HCT116 (cell line): ENCODE results near the gene SERPINH1. TPM values are rescaled to one million over a fixed set of nuclear protein-coding genes. Genes with fewer than 3 reads are reported as not detected.

Experiments used
- ATAC-seq: fragments of 200-7000 bp; cut with Tn5 transposase; 2 replicates; pipeline ENCODE4 v1.9.1; 2020; ENCODE audit warnings: mild to moderate bottlenecking, moderate library complexity
- BruUV-seq: library from RNA; stranded (reverse); fragments of 400-500 nt; replicated peaks from 2 replicates; lab custom pipeline; 2021; lab: Mats Ljungman, UMichigan
- CTCF ChIA-PET: fragments of 300-600 bp; sonication (Branson Sonifier 250); formaldehyde crosslinking; loops from one replicate; lab custom pipeline; 2021; ENCODE audit warnings: antibody characterized with exemption; lab: Charles Lee
- POLR2A ChIA-PET: fragments of 300-600, 350-600 bp; sonication (Branson Sonifier 250); formaldehyde crosslinking; loops from one replicate; lab custom pipeline; 2021; ENCODE audit warnings: antibody characterized with exemption; lab: Charles Lee
- RAD21 ChIA-PET, 2 experiments: fragments of 300-600 bp; sonication (Branson Sonifier 250); formaldehyde crosslinking; loops; one replicate each; lab custom pipeline; 2023; ENCODE audit warnings: low total read pairs in 2 of 2; ENCODE audit not compliant: uncharacterized antibody in 2 of 2, unreplicated experiment in 2 of 2, low non-redundant PET in 1 of 2; lab: Charles Lee
- DNase-seq: peaks from one replicate; pipeline ENCODE4 v3.0.0-alpha.2; 2010; ENCODE audit warnings: low read depth, low spot score
- H2AFZ ChIP-seq: fragments of 200-600 bp; shearing (Covaris generic), sonication (generic); 2 replicates; pipeline ENCODE4 v1.6.1; 2017; ENCODE audit warnings: low read depth, mixed run types, mixed read lengths, antibody characterized with exemption, low read length; ENCODE audit not compliant: poor library complexity, severe bottlenecking
- H3K27ac ChIP-seq: 2 replicates; pipeline ENCODE4 v1.5.1; 2012; ENCODE audit warnings: low read depth, low read length
- H3K27me3 ChIP-seq: fragments of 200-600 bp; sonication (generic); 2 replicates; pipeline ENCODE4 v1.6.1; 2016; ENCODE audit warnings: mixed run types, low read length, mixed read lengths; ENCODE audit not compliant: insufficient read depth
- H3K36me3 ChIP-seq, 2 experiments: fragments of 200-500 bp in 1 of 2; fragments of 200-600 bp in 1 of 2; sonication (Bioruptor generic) in 1 of 2; sonication (generic) in 1 of 2; 2 replicates each; pipeline versions ENCODE4 v1.5.1 to v1.6.1; 2014 to 2016; ENCODE audit warnings: low read length in 2 of 2, inconsistent platforms in 1 of 2, mixed read lengths in 1 of 2, mixed run types in 1 of 2; ENCODE audit not compliant: insufficient read depth in 2 of 2, control insufficient read depth in 1 of 2
- H3K4me1 ChIP-seq, 2 experiments: fragments of 200-600 bp in 1 of 2; sonication (generic) in 1 of 2; 2 replicates each; pipeline versions ENCODE4 v1.5.1 to v1.6.1; 2012 to 2017; ENCODE audit warnings: low read length in 2 of 2, inconsistent platforms in 1 of 2, mild to moderate bottlenecking in 1 of 2, mixed read lengths in 1 of 2, mixed run types in 1 of 2, moderate library complexity in 1 of 2; ENCODE audit not compliant: insufficient read depth in 2 of 2, control insufficient read depth in 1 of 2
- H3K4me2 ChIP-seq: fragments of 200-600 bp; sonication (generic); 2 replicates; pipeline ENCODE4 v1.6.1; 2017; ENCODE audit warnings: mixed run types, low read length, mixed read lengths
- H3K4me3 ChIP-seq, 2 experiments: fragments of 200-600 bp in 1 of 2; sonication (generic) in 1 of 2; replicated peaks in 1 of 2; 2 replicates each; pipeline ENCODE4 v1.5.1; 2011 to 2016; ENCODE audit warnings: low read length in 2 of 2, control low read depth in 1 of 2, low read depth in 1 of 2, mild to moderate bottlenecking in 1 of 2, mixed read lengths in 1 of 2, mixed run types in 1 of 2
- H3K79me2 ChIP-seq: fragments of 200-600 bp; sonication (generic); 2 replicates; pipeline ENCODE4 v1.6.1; 2017; ENCODE audit warnings: mild to moderate bottlenecking, mixed run types, low read length, moderate library complexity, mixed read lengths; ENCODE audit not compliant: insufficient read depth
- H3K9ac ChIP-seq: fragments of 200-600 bp; sonication (generic); 2 replicates; pipeline ENCODE4 v1.6.1; 2016; ENCODE audit warnings: low read length, mixed read lengths
- H3K9me2 ChIP-seq: fragments of 200-600 bp; sonication (generic), shearing (Covaris generic); 2 replicates; pipeline ENCODE4 v1.6.1; 2017; ENCODE audit warnings: mixed run types, mild to moderate bottlenecking, moderate library complexity; ENCODE audit not compliant: insufficient read depth
- H3K9me3 ChIP-seq, 2 experiments: fragments of 200-500 bp in 1 of 2; fragments of 200-600 bp in 1 of 2; sonication (Bioruptor generic) in 1 of 2; sonication (generic) in 1 of 2; 2 replicates each; pipeline ENCODE4 v1.6.1; 2014 to 2017; ENCODE audit warnings: low read length in 2 of 2, mixed read lengths in 2 of 2, inconsistent platforms in 1 of 2, low read depth in 1 of 2, mild to moderate bottlenecking in 1 of 2, mixed run types in 1 of 2, moderate library complexity in 1 of 2; ENCODE audit not compliant: control insufficient read depth in 1 of 2, insufficient read depth in 1 of 2
- H4K20me1 ChIP-seq: fragments of 200-600 bp; sonication (generic), shearing (Covaris generic); 2 replicates; pipeline ENCODE4 v1.6.1; 2017; ENCODE audit warnings: mixed run types, mild to moderate bottlenecking, moderate library complexity; ENCODE audit not compliant: insufficient read depth
- CEBPB ChIP-seq: IDR thresholded peaks from 2 replicates; pipeline ENCODE4 v1.6.1; 2012; ENCODE audit warnings: low read depth
- EZH2 ChIP-seq: fragments of 200-600 bp; sonication (generic); IDR thresholded peaks from 2 replicates; pipeline ENCODE4 v1.6.1; 2017; ENCODE audit warnings: antibody characterized with exemption, mixed run types
- EZH2phosphoT487 ChIP-seq: fragments of 200-600 bp; IDR thresholded peaks from 2 replicates; pipeline ENCODE4 v1.6.1; 2018; ENCODE audit warnings: antibody characterized with exemption, borderline replicate concordance
- FOSL1 ChIP-seq: IDR thresholded peaks from 2 replicates; pipeline ENCODE4 v1.6.1; 2012; ENCODE audit warnings: low read depth
- JUND ChIP-seq: IDR thresholded peaks from 2 replicates; pipeline ENCODE4 v1.6.1; 2012
- POLR2A ChIP-seq: IDR thresholded peaks from 2 replicates; pipeline ENCODE4 v1.7.0; 2011; ENCODE audit warnings: borderline replicate concordance; ENCODE audit not compliant: insufficient read depth, insufficient read length; ENCODE audit errors: extremely low read depth
- RAD21 ChIP-seq: IDR thresholded peaks from 2 replicates; pipeline ENCODE4 v1.6.1; 2012; ENCODE audit warnings: low read depth, mild to moderate bottlenecking
- SIN3A ChIP-seq: IDR thresholded peaks from 2 replicates; pipeline ENCODE4 v1.6.1; 2012; ENCODE audit warnings: low read depth
- SP1 ChIP-seq: IDR thresholded peaks from 2 replicates; pipeline ENCODE4 v1.6.1; 2012; ENCODE audit warnings: low read depth
- YY1 ChIP-seq: IDR thresholded peaks from 2 replicates; pipeline ENCODE4 v1.6.1; 2011; ENCODE audit warnings: low read length, low read depth, moderate library complexity, mild to moderate bottlenecking; ENCODE audit not compliant: insufficient replicate concordance; ENCODE audit errors: extremely low read depth
- ZFX ChIP-seq: fragments of 450-650 bp; IDR thresholded peaks from 2 replicates; pipeline ENCODE4 v1.6.1; 2017
- intact Hi-C: fragments of 100-400 bp; cut with micrococcal nuclease; formaldehyde crosslinking; loops from 2 replicates; pipeline ENCODE4 v1.10.0; 2022
- total RNA-seq: library from RNA; stranded (reverse); gene quantifications from one replicate; pipeline ENCODE4 v1.2.1, GENCODE V29; 2021; ENCODE audit not compliant: unreplicated experiment
- TF ChIP-seq, protein P1 (sequence below), 3 experiments: fragments of 200-600 bp in 1 of 3; sonication (generic) in 1 of 3; IDR thresholded peaks in 2 of 3; conservative IDR thresholded peaks in 1 of 3; 2 replicates each; pipeline ENCODE4 v1.5.1; 2012 to 2017; ENCODE audit warnings: low read depth in 2 of 3, low read length in 2 of 3, antibody characterized with exemption in 1 of 3, borderline replicate concordance in 1 of 3, control low read depth in 1 of 3, mild to moderate bottlenecking in 1 of 3, mixed read lengths in 1 of 3, mixed run types in 1 of 3, moderate library complexity in 1 of 3; ENCODE audit not compliant: insufficient read depth in 1 of 3
- TF ChIP-seq, protein P2 (sequence below): IDR thresholded peaks from 2 replicates; pipeline ENCODE4 v1.6.1; 2012
- TF ChIP-seq, protein P3 (sequence below): IDR thresholded peaks from 2 replicates; pipeline ENCODE4 v1.6.1; 2012; ENCODE audit warnings: low read depth

SERPINH1 gene
- total RNA-seq, 1 experiment from 2014 or later = 84.9 TPM

DNA sequence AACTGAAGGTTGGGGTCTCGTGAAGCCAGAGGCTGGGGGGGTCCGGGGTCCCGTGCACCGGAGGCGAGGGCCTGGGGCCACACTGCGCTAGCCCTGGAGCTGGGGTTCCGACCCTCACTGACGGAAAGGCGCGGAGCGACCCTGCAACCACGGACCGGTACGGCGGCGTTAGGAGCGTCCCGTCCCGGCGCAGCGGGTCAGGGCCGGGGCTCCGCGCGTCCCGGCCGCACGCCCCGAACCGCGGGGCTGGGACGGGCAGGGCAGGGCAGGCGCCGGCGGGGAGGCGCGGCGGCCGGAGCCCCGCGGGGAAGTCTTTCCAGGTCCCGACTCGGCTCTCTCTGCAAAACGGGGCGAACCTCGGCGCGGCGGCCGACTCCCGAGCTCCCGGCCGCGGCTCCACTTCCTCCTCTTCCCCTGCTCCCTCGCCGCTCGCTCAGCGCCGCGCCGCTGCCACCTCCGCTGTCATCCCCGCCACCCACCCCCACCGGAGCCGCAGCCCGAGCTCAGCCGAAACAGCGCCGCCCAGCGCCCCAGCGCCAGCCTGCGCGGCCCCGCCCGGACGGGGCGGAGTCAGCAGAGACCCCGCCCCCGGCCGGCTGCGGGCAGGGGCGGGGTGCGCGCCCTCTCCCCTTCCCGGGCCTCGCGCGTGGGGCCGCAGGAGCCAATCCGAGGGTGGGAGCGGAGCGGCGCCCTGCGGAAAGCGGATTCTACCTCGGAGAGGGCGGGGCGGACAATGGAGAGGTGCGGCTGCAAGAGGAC is 36.4 kb upstream of the SERPINH1 start, which contains the start of gene GDPD5 (continued):
- TF ChIP-seq, protein P1, sequence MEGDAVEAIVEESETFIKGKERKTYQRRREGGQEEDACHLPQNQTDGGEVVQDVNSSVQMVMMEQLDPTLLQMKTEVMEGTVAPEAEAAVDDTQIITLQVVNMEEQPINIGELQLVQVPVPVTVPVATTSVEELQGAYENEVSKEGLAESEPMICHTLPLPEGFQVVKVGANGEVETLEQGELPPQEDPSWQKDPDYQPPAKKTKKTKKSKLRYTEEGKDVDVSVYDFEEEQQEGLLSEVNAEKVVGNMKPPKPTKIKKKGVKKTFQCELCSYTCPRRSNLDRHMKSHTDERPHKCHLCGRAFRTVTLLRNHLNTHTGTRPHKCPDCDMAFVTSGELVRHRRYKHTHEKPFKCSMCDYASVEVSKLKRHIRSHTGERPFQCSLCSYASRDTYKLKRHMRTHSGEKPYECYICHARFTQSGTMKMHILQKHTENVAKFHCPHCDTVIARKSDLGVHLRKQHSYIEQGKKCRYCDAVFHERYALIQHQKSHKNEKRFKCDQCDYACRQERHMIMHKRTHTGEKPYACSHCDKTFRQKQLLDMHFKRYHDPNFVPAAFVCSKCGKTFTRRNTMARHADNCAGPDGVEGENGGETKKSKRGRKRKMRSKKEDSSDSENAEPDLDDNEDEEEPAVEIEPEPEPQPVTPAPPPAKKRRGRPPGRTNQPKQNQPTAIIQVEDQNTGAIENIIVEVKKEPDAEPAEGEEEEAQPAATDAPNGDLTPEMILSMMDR (IDR thresholded peaks at IDR 0.05 in 2 of 3, conservative IDR thresholded peaks at IDR 0.05 in 1 of 3; ENCODE audit: borderline replicate concordance in 1 of 3, insufficient read depth in 1 of 3, low read depth in 2 of 3, low read length in 2 of 3) = peak; percentile 37 to 53 (median 45); a peak in 4 of 6 replicates
- TF ChIP-seq POLR2A (no peak), CEBPB (no peak), RAD21 (peak; percentile 54), EZH2 (no peak), JUND (no peak)

DNA sequence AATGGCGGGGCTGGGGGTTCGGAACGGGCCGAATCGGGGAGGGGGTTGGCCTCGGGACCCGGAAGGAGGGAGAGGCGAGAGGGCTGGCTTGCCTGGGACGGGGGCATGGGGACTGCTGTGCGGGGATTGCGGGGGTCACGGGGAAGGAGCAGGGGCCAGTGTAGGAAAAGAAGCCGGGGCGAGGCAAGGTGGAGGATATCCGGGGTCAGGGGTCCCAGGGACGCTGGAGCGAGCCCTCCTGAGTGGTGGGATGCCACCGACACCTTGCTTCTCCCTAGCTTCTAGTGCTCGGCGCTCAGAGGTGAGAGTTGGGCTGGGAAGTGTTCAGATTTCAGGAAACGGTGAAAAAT is 35.9 kb upstream of the SERPINH1 start:
- H3K27ac ChIP-seq = peak overlapping the region; percentile 35; the same call in 1 of the 2 replicates
- ChIA-PET RAD21 (interaction anchor here (0.6 to 1.0 kb wide), 2 partner anchors 32 to 80 kb away, joined by 5 to 6 read pairs; no protein-coding TSS in a partner anchor), CTCF (interaction anchor here (0.7 to 1.4 kb wide), 2 partner anchors 74 to 79 kb away, joined by 4 read pairs; no protein-coding TSS in a partner anchor), POLR2A (interaction anchor here (1.0 kb wide), 1 partner anchor 9 kb away, joined by 3 read pairs; no protein-coding TSS in a partner anchor)
- H3K27me3 ChIP-seq = no peaks in the 10 kb centered on the region
- no peaks in the 10 kb centered on the region for H3K36me3 ChIP-seq
- ATAC-seq (peak; percentile 1; the same call in 1 of the 2 replicates), DNase-seq (no peak)
- intact Hi-C loops = no loop called here
- peak overlapping the region; percentile 75 for H3K9ac ChIP-seq
- no peaks in the 10 kb centered on the region for H3K9me3 ChIP-seq
- H3K4me3 ChIP-seq = peak overlapping the region; percentile 67 to 74
- peaks cover 3 to 23% of the 10 kb centered on the region in 2 experiments; a peak in 2 of 4 replicates for H3K4me1 ChIP-seq
- no peaks in the 10 kb centered on the region for H3K9me2 ChIP-seq
- no peak for TF ChIP-seq RAD21
- no peak for TF ChIP-seq ZFX
- no peak for TF ChIP-seq FOSL1
- TF ChIP-seq EZH2 = no peak
- TF ChIP-seq SIN3A = no peak
- TF ChIP-seq YY1 = no peak
- TF ChIP-seq EZH2phosphoT487 = no peak
- TF ChIP-seq, protein P2, sequence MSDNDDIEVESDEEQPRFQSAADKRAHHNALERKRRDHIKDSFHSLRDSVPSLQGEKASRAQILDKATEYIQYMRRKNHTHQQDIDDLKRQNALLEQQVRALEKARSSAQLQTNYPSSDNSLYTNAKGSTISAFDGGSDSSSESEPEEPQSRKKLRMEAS = no peak
- no peak for TF ChIP-seq SP1
- TF ChIP-seq, protein P3, sequence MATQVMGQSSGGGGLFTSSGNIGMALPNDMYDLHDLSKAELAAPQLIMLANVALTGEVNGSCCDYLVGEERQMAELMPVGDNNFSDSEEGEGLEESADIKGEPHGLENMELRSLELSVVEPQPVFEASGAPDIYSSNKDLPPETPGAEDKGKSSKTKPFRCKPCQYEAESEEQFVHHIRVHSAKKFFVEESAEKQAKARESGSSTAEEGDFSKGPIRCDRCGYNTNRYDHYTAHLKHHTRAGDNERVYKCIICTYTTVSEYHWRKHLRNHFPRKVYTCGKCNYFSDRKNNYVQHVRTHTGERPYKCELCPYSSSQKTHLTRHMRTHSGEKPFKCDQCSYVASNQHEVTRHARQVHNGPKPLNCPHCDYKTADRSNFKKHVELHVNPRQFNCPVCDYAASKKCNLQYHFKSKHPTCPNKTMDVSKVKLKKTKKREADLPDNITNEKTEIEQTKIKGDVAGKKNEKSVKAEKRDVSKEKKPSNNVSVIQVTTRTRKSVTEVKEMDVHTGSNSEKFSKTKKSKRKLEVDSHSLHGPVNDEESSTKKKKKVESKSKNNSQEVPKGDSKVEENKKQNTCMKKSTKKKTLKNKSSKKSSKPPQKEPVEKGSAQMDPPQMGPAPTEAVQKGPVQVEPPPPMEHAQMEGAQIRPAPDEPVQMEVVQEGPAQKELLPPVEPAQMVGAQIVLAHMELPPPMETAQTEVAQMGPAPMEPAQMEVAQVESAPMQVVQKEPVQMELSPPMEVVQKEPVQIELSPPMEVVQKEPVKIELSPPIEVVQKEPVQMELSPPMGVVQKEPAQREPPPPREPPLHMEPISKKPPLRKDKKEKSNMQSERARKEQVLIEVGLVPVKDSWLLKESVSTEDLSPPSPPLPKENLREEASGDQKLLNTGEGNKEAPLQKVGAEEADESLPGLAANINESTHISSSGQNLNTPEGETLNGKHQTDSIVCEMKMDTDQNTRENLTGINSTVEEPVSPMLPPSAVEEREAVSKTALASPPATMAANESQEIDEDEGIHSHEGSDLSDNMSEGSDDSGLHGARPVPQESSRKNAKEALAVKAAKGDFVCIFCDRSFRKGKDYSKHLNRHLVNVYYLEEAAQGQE = no peak
- TF ChIP-seq JUND = no peak
- TF ChIP-seq, all 23 proteins: peak for 0
- no TSS peak for BruUV-seq
- no peak overlapping the region for H2AFZ ChIP-seq
- H3K79me2 ChIP-seq = no peaks in the 10 kb centered on the region
- H4K20me1 ChIP-seq = no peaks in the 10 kb centered on the region
- peak overlapping the region; percentile 98 for H3K4me2 ChIP-seq
